Natural killer cell (primary cell): ENCODE measurements around the gene ARF1. TPM values are rescaled to one million over a fixed set of nuclear protein-coding genes. Genes with fewer than 3 reads are reported as not detected.

Experiments
- ATAC-seq, 3 donors: fragments of 150-1000 bp in 2 of 3; fragments of 200-7000 bp in 1 of 3; cut with Tn5 transposase; 1 replicate in 1 of 3; 2 replicates in 2 of 3; pipeline ENCODE4 v1.10.0; 2021; ENCODE audit warnings: mild to moderate bottlenecking in 2 of 3, moderate library complexity in 2 of 3
- DNase-seq, 2 donors: peaks; one replicate each; pipeline versions ENCODE4 v3.0.0 to v3.0.0-alpha.2; 2013 to 2021; ENCODE audit warnings: mixed read lengths in 1 of 2
- H3K27ac ChIP-seq: one replicate; pipeline ENCODE4 v1.5.1; 2013; ENCODE audit warnings: mild to moderate bottlenecking, low read length
- H3K27me3 ChIP-seq: one replicate; pipeline ENCODE4 v1.6.1; 2013; ENCODE audit warnings: low read length; ENCODE audit not compliant: control insufficient read depth, insufficient read depth
- H3K36me3 ChIP-seq: one replicate; pipeline ENCODE4 v1.6.1; 2013; ENCODE audit warnings: low read length; ENCODE audit not compliant: control insufficient read depth, insufficient read depth
- H3K4me1 ChIP-seq: one replicate; pipeline ENCODE4 v1.6.1; 2013; ENCODE audit warnings: low read length; ENCODE audit not compliant: control insufficient read depth, insufficient read depth
- H3K4me3 ChIP-seq: one replicate; pipeline ENCODE4 v1.5.1; 2013; ENCODE audit warnings: low read length
- H3K9me3 ChIP-seq: one replicate; pipeline ENCODE4 v1.6.1; 2013; ENCODE audit warnings: low read length; ENCODE audit not compliant: control insufficient read depth, insufficient read depth
- H3K27ac Mint-ChIP-seq, 2 donors: one replicate each; pipeline ENCODE4 v1.8.0; 2022; ENCODE audit warnings: mild to moderate bottlenecking in 2 of 2, mixed read lengths in 2 of 2, moderate library complexity in 1 of 2
- H3K27me3 Mint-ChIP-seq, 2 donors: one replicate each; pipeline ENCODE4 v1.8.0; 2022; ENCODE audit warnings: low read depth in 2 of 2, mixed read lengths in 2 of 2
- H3K36me3 Mint-ChIP-seq: one replicate; pipeline ENCODE4 v1.8.0; 2022; ENCODE audit warnings: mixed read lengths
- H3K4me1 Mint-ChIP-seq, 2 donors: one replicate each; pipeline ENCODE4 v1.8.0; 2022; ENCODE audit warnings: mixed read lengths in 2 of 2
- H3K4me3 Mint-ChIP-seq: one replicate; pipeline ENCODE4 v1.8.0; 2022; ENCODE audit warnings: mild to moderate bottlenecking, moderate library complexity, mixed read lengths
- H3K9me3 Mint-ChIP-seq, 2 donors: one replicate each; pipeline ENCODE4 v1.8.0; 2022; ENCODE audit warnings: mixed read lengths in 2 of 2
- CTCF ChIP-seq: fragments of 200-600 bp; IDR thresholded peaks from one replicate; pipeline ENCODE4 v1.8.0; 2022; ENCODE audit warnings: antibody characterized with exemption
- WGBS: methylation state at CpG from one replicate; pipeline ENCODE4 v1.1.7; 2013; ENCODE audit warnings: missing lambda C conversion rate; ENCODE audit not compliant: insufficient coverage; 5-methylcytosine and 5-hydroxymethylcytosine counted together
- intact Hi-C: fragments of 100-400 bp; cut with micrococcal nuclease; formaldehyde crosslinking; loops from one replicate; pipeline ENCODE4 v1.14.2; 2022
- total RNA-seq, 4 donors: library from RNA; stranded (reverse); fragments of 120-200 nt in 1 of 4; gene quantifications; one replicate each; pipeline versions ENCODE4 v1.2.3 to v1.2.4, GENCODE V29; 2013 to 2022

Gene ARF1
- total RNA-seq, 3 donors from 2014 or later (not counting 1 experiment from before 2014, with no cell fraction given), result 368 to 427 (median 424) TPM

GRCh38 chr1:228084325-228084724 lies 1.8 kb downstream of the ARF1 start:
- Histone ChIP-seq H3K4me1 (peaks cover 73% of the 10 kb centered on the region), H3K27me3 (no peaks in the 10 kb centered on the region), H3K9me3 (no peaks in the 10 kb centered on the region), H3K27ac (peak overlapping the region; percentile 97), H3K36me3 (peaks cover 5% of the 10 kb centered on the region), H3K4me3 (peak overlapping the region; percentile 84)
- DNase-seq, result no peak
- peak overlapping the region; percentile 93 to 94 for H3K27ac Mint-ChIP-seq
- H3K27me3 Mint-ChIP-seq, result no peaks in the 10 kb centered on the region
- no peaks in the 10 kb centered on the region for H3K36me3 Mint-ChIP-seq
- H3K4me1 Mint-ChIP-seq, result peaks cover 58 to 76% of the 10 kb centered on the region in 2 donors
- ATAC-seq, result peak in 1 of 3 donors; percentile 5
- WGBS, result 32% methylated on average over 3 of the region's 3 CpGs
- no peaks in the 10 kb centered on the region for H3K9me3 Mint-ChIP-seq
- peak overlapping the region; percentile 92 for H3K4me3 Mint-ChIP-seq
- no peak for TF ChIP-seq CTCF
- intact Hi-C loops, result loop anchor here (5.0 kb wide), 1 partner anchor 83 kb away; the partner anchor contains the start of gene IBA57

GRCh38 chr1:228084797-228085196 lies 2.3 kb downstream of the ARF1 start:
- Mint-ChIP-seq H3K36me3 (no peaks in the 10 kb centered on the region), H3K9me3 (no peaks in the 10 kb centered on the region), H3K4me3 (peak overlapping the region; percentile 92), H3K27me3 (no peaks in the 10 kb centered on the region), H3K4me1 (peaks cover 62 to 79% of the 10 kb centered on the region in 2 donors), H3K27ac (peak overlapping the region; percentile 93 to 94)
- Histone ChIP-seq H3K27me3 (no peaks in the 10 kb centered on the region), H3K4me1 (peaks cover 78% of the 10 kb centered on the region), H3K27ac (peak overlapping the region; percentile 97), H3K36me3 (peaks cover 5% of the 10 kb centered on the region), H3K4me3 (no peak overlapping the region), H3K9me3 (no peaks in the 10 kb centered on the region)
- intact Hi-C loops, result loop anchor here (5.0 kb wide), 1 partner anchor 83 kb away; the partner anchor contains the start of gene IBA57
- TF ChIP-seq CTCF, result no peak
- no peak for ATAC-seq
- 65% methylated on average over 4 of the region's 5 CpGs for WGBS
- no peak for DNase-seq

GRCh38 chr1:228085287-228085951 lies 2.9 kb downstream of the ARF1 start:
- H3K4me1 ChIP-seq, result peaks cover 84% of the 10 kb centered on the region
- 60% methylated on average over 6 of the region's 6 CpGs for WGBS
- Mint-ChIP-seq H3K27ac (peak overlapping the region; percentile 93 to 94), H3K36me3 (no peaks in the 10 kb centered on the region), H3K9me3 (no peaks in the 10 kb centered on the region), H3K4me1 (peaks cover 68 to 80% of the 10 kb centered on the region in 2 donors), H3K27me3 (no peaks in the 10 kb centered on the region), H3K4me3 (peak overlapping the region; percentile 92)
- H3K27me3 ChIP-seq, result no peaks in the 10 kb centered on the region
- no peak overlapping the region for H3K4me3 ChIP-seq
- no peak for ATAC-seq
- TF ChIP-seq CTCF, result no peak
- intact Hi-C loops, result no loop called here
- H3K9me3 ChIP-seq, result no peaks in the 10 kb centered on the region
- DNase-seq, result no peak
- peaks cover 5% of the 10 kb centered on the region for H3K36me3 ChIP-seq
- peak overlapping the region; percentile 97 for H3K27ac ChIP-seq
